ENCODE measurements around the gene C1orf167.

The C1orf167 gene

GRCh38 chr1:11735854-11736745, 25.9 kb upstream of the C1orf167 start, which contains the start of gene AGTRAP:
Gene AGTRAP (plus strand): TSS chr1:11736136. CDS start chr1:11736209, 73 bp downstream.
- Histone ChIP-seq H3K4me3 (peak within 1 kb of the TSS; percentile 57 to 86 (median 71)), H3K27ac (peak within 1 kb of the TSS; percentile 51 to 98 (median 94))

- H3K4me3 ChIP-seq = peak overlapping the region; percentile 57 to 86 (median 71)
- H3K27ac ChIP-seq = peak overlapping the region; percentile 51 to 98 (median 94)
These were observed 25.0 kb upstream of the C1orf167 start for GRCh38 chr1:11736746-11737639.

- H3K4me3 ChIP-seq = no peak overlapping the region
- peak overlapping the region in 13 of 21 experiments; percentile 6 to 98 (median 94) for H3K27ac ChIP-seq
These were observed 23.9 kb upstream of the C1orf167 start for GRCh38 chr1:11738096-11738495.

GRCh38 chr1:11738783-11739182, 23.2 kb upstream of the C1orf167 start:
- H3K4me3 ChIP-seq = no peak overlapping the region
- H3K27ac ChIP-seq = peak overlapping the region in 4 of 21 experiments; percentile 92 to 98 (median 96)

- Histone ChIP-seq H3K4me3 (no peak overlapping the region), H3K27ac (peak overlapping the region in 7 of 21 experiments; percentile 3 to 44 (median 27))
These were observed 21.5 kb upstream of the C1orf167 start for GRCh38 chr1:11740258-11741192.

GRCh38 chr1:11741482-11741881, 20.5 kb upstream of the C1orf167 start:
- Histone ChIP-seq H3K4me3 (no peak overlapping the region), H3K27ac (peak overlapping the region in 3 of 21 experiments; percentile 7 to 35 (median 34))

GRCh38 chr1:11741919-11742558, 20.0 kb upstream of the C1orf167 start:
- no peak overlapping the region for H3K4me3 ChIP-seq
- H3K27ac ChIP-seq = no peak overlapping the region

- Histone ChIP-seq H3K4me3 (no peak overlapping the region), H3K27ac (no peak overlapping the region)
These were observed 17.7 kb upstream of the C1orf167 start for GRCh38 chr1:11744287-11744686.

GRCh38 chr1:11746092-11746491, 15.9 kb upstream of the C1orf167 start:
- Histone ChIP-seq H3K27ac (no peak overlapping the region), H3K4me3 (no peak overlapping the region)

GRCh38 chr1:11746795-11747487, 15.1 kb upstream of the C1orf167 start:
- H3K4me3 ChIP-seq = no peak overlapping the region
- H3K27ac ChIP-seq = peak overlapping the region in 1 of 21 experiments; percentile 0

- Histone ChIP-seq H3K27ac (peak overlapping the region in 4 of 21 experiments; percentile 16 to 51 (median 33)), H3K4me3 (no peak overlapping the region)
These were observed 13.4 kb upstream of the C1orf167 start for GRCh38 chr1:11748294-11749202.

GRCh38 chr1:11749203-11749689, 12.7 kb upstream of the C1orf167 start:
- Histone ChIP-seq H3K27ac (peak overlapping the region in 3 of 21 experiments; percentile 23 to 51 (median 43)), H3K4me3 (no peak overlapping the region)

GRCh38 chr1:11749996-11750395, 12.0 kb upstream of the C1orf167 start:
- no peak overlapping the region for H3K4me3 ChIP-seq
- H3K27ac ChIP-seq = no peak overlapping the region

- Histone ChIP-seq H3K4me3 (no peak overlapping the region), H3K27ac (no peak overlapping the region)
These were observed 10.9 kb upstream of the C1orf167 start for GRCh38 chr1:11751087-11751486.

GRCh38 chr1:11752359-11753088, 9.5 kb upstream of the C1orf167 start:
- Histone ChIP-seq H3K27ac (no peak overlapping the region), H3K4me3 (no peak overlapping the region)

- Histone ChIP-seq H3K4me3 (no peak overlapping the region), H3K27ac (no peak overlapping the region)
These were observed 8.3 kb upstream of the C1orf167 start for GRCh38 chr1:11753555-11754208.

Measured in skin epidermis (tissue), 12 donors.